ENCODE measurements around the gene TRIM33.
"Not testable (repeated sequence)": the region's sequence is repeated elsewhere in the genome, so short reads cannot be mapped to it uniquely, and the experiment has no call there.

The TRIM33 gene

DNA sequence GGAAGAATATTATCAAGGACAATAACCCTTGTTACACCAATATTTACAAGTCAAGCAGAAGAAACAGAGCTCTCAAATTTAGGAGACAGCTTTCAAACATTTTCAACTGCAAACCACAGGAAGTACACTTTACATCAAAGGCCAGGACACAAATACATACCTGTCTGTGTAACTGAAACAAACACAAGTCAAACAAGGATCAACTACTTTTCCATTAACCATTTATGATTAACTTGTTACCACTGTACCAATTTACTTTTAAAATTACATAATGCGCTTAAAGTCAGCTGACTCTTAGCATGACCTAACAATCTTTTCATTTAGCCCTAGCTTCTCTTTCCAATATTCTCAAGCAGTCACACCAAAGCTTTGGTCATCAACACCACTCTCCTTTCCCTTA lies 43.5 kb downstream of the TRIM33 start:
- Mint-ChIP-seq H3K36me3 (ENCODE audit: low read depth) (peaks cover 50% of the 10 kb centered on the region), H3K9me3 (no peaks in the 10 kb centered on the region), H3K27ac (peak overlapping the region; percentile 72), H3K4me1 (ENCODE audit: low read depth) (peaks cover 59% of the 10 kb centered on the region), H3K27me3 (no peaks in the 10 kb centered on the region), H3K4me3 (no peak overlapping the region)
- no peak for DNase-seq

DNA sequence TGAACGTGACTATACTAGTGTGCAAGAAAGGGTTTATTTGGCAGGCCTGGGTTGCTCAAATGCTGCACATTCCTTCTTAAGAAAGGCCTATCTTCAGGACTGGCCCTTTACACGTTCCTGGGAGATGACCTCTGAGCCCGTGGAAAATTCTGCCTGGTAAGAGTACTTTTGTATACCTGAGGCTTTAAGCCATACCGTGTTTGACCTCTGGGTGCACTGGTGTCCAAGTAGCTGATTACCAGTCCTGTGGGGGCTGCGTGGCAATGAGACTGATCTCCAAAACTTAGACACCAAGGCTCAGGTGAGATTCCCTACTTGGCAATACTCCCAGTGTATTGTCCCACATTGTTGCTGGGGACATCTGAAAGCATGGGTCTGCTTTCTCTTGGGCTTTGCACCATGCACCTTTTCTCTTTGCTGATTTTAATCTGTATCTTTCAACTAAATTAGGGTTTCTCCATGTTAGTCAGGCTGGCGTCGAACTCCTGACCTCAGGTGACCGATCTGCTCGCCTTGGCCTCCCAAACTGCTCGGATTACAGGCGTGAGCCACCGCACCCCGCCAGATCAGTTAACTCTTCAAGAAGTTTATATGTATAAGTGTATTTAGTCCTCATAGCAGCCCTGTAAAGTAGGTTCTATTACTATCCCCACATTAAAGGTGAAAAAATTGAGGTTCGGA lies 44.5 kb downstream of the TRIM33 start:
- H3K27ac Mint-ChIP-seq = peak overlapping the region; percentile 72
- peaks cover 57% of the 10 kb centered on the region for H3K4me1 Mint-ChIP-seq (ENCODE audit: low read depth)
- peaks cover 56% of the 10 kb centered on the region for H3K36me3 Mint-ChIP-seq (ENCODE audit: low read depth)
- no peaks in the 10 kb centered on the region for H3K9me3 Mint-ChIP-seq
- H3K27me3 Mint-ChIP-seq = no peaks in the 10 kb centered on the region
- DNase-seq = no peak
- H3K4me3 Mint-ChIP-seq = no peak overlapping the region

DNA sequence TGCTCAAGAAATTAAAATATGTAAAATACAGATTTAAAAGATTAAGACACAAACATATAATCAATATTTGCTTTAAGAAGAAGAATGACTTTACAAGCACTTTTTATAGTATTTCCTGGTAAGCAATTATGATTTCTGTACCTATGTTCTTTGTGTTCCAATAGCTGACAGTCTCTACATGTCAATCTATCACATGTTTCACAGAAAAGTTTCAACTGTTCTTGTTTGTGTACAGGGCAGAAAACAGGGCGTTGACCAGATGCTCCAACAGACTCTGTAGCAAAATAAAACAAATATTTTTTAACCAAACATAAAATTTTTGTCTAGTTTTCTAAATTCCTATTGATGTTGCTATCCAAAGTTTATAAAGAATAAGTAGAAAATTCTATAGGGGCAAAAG lies 48.0 kb downstream of the TRIM33 start:
- peaks cover 72% of the 10 kb centered on the region for H3K36me3 Mint-ChIP-seq (ENCODE audit: low read depth)

DNA sequence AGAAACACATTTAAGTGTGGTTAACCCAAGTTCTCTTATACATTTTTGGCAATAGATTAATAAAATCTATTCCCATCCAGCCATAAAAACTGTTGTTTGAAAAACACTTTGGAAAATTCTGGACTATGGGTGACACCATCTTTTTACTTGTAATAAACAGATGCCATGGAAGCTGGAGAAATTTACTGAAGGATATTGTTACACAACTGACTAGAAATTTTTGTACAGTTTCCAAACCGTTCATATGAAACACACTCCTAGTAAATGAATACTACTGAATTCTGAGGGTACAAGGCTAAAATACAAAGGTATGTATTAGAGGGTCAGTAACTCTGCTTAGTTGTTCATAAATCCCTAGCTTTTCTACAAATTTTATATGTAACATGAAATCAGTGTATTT lies 48.7 kb downstream of the TRIM33 start:
- H3K9me3 Mint-ChIP-seq = no peaks in the 10 kb centered on the region
- no peak overlapping the region for H3K27ac Mint-ChIP-seq
- H3K4me1 Mint-ChIP-seq (ENCODE audit: low read depth) = peaks cover 43% of the 10 kb centered on the region
- H3K4me3 Mint-ChIP-seq = no peak overlapping the region
- peaks cover 79% of the 10 kb centered on the region for H3K36me3 Mint-ChIP-seq (ENCODE audit: low read depth)
- DNase-seq = no peak
- no peaks in the 10 kb centered on the region for H3K27me3 Mint-ChIP-seq

More for the DNA sequence above, 48.0 kb downstream of the TRIM33 start:
- H3K4me3 Mint-ChIP-seq = no peak overlapping the region
- DNase-seq = no peak
- no peaks in the 10 kb centered on the region for H3K27me3 Mint-ChIP-seq
- peaks cover 48% of the 10 kb centered on the region for H3K4me1 Mint-ChIP-seq (ENCODE audit: low read depth)
- H3K9me3 Mint-ChIP-seq = no peaks in the 10 kb centered on the region
- H3K27ac Mint-ChIP-seq = no peak overlapping the region

DNA sequence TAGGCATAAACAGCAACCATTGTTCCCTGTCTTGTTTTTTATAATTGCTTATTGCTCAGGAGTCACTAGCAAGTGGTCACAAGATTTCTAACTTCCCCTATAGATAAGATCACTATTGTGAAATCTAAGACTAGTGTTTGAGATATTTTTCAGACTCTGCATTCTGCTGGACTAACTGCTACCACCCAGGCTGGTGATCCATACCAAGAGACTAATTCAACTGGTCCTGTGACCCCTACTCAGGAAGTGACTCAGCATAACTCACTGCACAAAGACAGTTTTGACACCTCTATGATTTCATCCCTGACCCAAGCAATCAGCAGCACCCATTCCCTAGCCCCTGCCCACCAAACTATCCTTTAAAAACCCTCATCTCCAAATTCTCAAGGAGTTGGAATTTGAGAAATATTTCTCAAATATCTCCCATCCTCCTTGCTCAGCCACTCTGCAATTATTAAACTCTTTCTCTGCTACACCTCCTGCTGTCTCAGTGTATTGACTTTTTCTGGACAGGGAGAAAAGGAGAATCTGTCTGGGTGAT lies 52.7 kb downstream of the TRIM33 start:
- Mint-ChIP-seq H3K27me3 (no peaks in the 10 kb centered on the region), H3K27ac (peak overlapping the region; percentile 78), H3K4me3 (no peak overlapping the region), H3K9me3 (no peaks in the 10 kb centered on the region), H3K4me1 (ENCODE audit: low read depth) (peaks cover 30% of the 10 kb centered on the region), H3K36me3 (ENCODE audit: low read depth) (peaks cover 94% of the 10 kb centered on the region)
- DNase-seq = no peak

DNA sequence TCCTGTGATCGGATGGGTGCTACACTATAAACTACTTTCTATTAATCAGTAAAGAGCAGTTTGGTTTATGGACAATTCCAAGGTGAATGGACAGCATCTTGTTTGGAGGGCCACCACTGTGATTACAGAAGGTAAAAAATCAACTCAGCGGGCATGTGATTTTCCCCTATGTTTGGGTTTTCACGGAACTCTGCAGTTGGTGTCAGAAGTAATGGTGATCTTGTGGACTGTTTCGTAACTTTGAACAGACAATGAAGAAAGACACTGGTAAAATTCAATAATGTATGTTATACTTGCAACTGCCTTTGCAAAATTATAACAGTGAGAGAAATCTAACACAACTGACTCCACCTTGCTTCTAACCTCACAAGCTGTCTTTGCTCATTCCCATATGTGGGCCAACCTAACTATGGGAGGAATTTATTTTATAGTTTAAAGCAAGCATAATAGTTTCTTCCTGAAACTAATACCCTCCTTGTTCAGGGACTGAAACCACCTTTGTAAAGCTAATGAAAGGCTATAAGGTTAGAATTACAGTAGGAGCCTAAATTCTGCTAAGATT lies 53.2 kb downstream of the TRIM33 start:
- H3K4me3 Mint-ChIP-seq = no peak overlapping the region
- no peaks in the 10 kb centered on the region for H3K9me3 Mint-ChIP-seq
- H3K27ac Mint-ChIP-seq = peak overlapping the region; percentile 78
- H3K27me3 Mint-ChIP-seq = no peaks in the 10 kb centered on the region
- peaks cover 94% of the 10 kb centered on the region for H3K36me3 Mint-ChIP-seq (ENCODE audit: low read depth)
- DNase-seq = no peak
- H3K4me1 Mint-ChIP-seq (ENCODE audit: low read depth) = peaks cover 30% of the 10 kb centered on the region

DNA sequence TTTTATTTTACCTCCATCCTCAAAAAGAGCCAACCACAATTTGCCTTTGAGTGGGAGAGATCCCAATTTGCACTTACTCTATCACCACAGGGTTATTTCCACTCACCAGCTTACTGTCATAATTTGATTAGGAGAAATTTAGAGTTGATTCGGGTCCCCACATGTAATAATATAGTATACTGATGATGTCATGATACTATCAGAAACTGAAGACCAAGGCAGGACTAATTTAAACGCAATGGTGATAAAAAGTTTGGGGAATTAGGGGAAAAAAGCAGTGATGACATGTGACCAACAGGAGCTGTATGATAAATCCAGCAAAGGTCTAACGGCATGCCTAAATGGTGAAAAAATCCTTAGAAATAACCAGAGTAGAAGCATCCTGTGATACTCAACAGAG lies 54.4 kb downstream of the TRIM33 start:
- H3K27me3 Mint-ChIP-seq = no peaks in the 10 kb centered on the region
- no peak overlapping the region for H3K4me3 Mint-ChIP-seq
- H3K36me3 Mint-ChIP-seq (ENCODE audit: low read depth) = peaks cover 91% of the 10 kb centered on the region
- no peak for DNase-seq
- no peak overlapping the region for H3K27ac Mint-ChIP-seq
- peaks cover 30% of the 10 kb centered on the region for H3K4me1 Mint-ChIP-seq (ENCODE audit: low read depth)
- no peaks in the 10 kb centered on the region for H3K9me3 Mint-ChIP-seq

DNA sequence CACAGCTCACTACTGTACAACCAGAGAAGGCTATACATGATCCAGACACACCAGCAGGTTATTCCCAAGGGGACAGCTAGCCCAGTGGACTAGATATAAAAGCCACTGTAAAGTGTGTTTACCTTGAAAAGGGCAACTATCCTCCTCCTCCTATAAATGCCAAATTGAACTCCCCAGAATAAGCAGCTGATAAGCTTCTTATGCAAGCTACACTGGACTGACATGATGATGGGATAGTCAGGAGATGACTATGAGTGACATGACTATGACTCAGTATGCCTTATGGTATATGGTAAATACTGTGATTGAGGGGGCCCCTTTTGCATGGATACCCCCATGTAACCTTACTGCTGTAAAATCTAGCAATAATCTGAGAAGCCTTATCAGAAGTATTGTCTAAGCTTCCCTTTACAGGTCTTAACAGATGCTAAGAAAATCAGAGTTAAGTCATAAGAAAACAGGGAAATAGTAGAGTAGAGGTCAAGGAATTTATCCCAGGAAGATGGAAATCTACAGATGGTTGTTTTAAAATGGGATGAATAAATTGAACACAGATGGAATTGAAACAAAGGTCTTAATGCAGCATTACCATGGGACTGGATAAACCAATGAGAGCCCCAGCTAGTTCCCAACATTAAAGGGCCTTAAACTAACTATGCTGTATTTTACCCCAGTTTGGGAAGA lies 55.8 kb downstream of the TRIM33 start:
- peak overlapping the region; percentile 26 for H3K27ac Mint-ChIP-seq
- H3K4me3 Mint-ChIP-seq = no peak overlapping the region
- no peak for DNase-seq
- H3K4me1 Mint-ChIP-seq (ENCODE audit: low read depth) = peaks cover 30% of the 10 kb centered on the region
- H3K27me3 Mint-ChIP-seq = no peaks in the 10 kb centered on the region
- H3K9me3 Mint-ChIP-seq = no peaks in the 10 kb centered on the region
- H3K36me3 Mint-ChIP-seq (ENCODE audit: low read depth) = peaks cover 80% of the 10 kb centered on the region

DNA sequence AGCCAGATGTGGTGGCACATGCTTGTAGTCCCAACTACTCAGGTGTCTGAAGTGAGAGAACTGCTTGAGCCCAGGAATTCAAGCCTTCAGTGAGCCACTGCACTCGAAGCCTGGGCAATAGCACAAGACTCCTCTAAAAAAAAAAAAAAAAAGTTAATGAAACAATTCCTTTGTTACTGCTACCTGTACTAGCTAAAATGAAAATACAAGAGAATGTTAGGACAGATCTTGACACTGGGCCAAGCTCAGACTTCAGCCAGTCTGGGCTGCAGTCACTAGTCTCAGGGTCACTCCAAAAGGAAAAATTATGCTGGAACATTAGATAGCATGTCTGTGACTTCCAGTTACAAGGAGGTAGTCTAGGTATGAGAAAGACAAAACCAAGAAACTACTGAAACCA lies 56.5 kb downstream of the TRIM33 start:
- no peak for DNase-seq
- Mint-ChIP-seq H3K36me3 (ENCODE audit: low read depth) (peaks cover 73% of the 10 kb centered on the region), H3K9me3 (no peaks in the 10 kb centered on the region), H3K27ac (no peak overlapping the region), H3K27me3 (no peaks in the 10 kb centered on the region), H3K4me1 (ENCODE audit: low read depth) (peaks cover 27% of the 10 kb centered on the region), H3K4me3 (no peak overlapping the region)

DNA sequence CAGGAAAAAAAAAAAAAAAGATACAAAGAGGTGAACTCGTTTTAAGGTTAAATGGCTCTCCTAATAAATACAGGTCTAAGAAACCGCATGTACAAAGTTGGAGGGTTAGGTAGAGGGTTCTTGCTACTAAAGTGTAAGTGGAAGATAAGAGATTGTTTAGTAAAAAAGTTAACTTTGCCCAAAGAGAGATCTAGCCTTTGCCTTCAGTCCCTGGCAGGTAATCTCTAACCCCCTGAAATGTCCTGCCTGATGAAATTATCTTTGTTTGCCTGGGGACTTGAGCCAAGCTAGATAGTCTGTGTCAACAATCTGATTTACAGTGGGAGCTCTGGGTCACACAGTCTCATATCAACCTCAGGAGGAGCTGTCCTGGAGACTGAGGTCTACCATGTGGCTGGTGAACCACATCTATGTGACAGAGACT lies 57.6 kb downstream of the TRIM33 start:
- Mint-ChIP-seq H3K4me3 (no peak overlapping the region), H3K36me3 (ENCODE audit: low read depth) (peaks cover 62% of the 10 kb centered on the region), H3K27me3 (no peaks in the 10 kb centered on the region), H3K9me3 (no peaks in the 10 kb centered on the region), H3K27ac (no peak overlapping the region), H3K4me1 (ENCODE audit: low read depth) (peaks cover 19% of the 10 kb centered on the region)
- no peak for DNase-seq

DNA sequence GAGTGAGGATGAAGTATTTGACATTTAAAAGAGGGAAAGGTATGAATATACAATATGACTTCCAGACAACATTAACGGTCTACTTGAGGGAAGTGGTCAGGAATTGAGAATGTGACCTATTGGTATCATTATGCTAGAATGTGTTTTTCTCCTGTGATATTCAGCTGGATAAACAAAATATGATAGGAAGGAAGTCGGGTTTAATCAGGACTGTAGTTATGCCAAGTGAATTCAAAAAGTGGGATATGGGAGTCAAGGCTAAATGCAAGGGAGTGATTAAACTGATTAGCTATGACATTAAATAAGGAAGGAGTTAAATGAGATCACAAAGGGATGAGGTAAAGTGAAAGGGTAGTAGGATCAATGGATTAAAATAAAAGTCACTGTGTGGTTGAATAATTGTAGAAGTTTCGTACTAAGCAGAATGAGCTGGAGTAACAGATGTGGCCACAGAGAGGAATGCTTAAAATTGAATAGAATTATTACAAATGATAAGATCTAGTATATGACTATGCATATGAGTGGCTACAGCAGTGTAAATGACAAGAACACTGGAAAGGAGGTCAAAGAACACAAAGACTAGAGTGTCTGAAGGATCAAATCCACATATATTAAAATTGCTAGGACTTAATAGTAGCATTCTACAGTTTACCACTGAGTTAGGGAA lies 62.5 kb downstream of the TRIM33 start:
- Mint-ChIP-seq H3K4me3 (no peak overlapping the region), H3K9me3 (no peaks in the 10 kb centered on the region), H3K27ac (no peak overlapping the region), H3K36me3 (ENCODE audit: low read depth) (peaks cover 38% of the 10 kb centered on the region), H3K27me3 (no peaks in the 10 kb centered on the region), H3K4me1 (ENCODE audit: low read depth) (peaks cover 16% of the 10 kb centered on the region)
- DNase-seq = no peak

DNA sequence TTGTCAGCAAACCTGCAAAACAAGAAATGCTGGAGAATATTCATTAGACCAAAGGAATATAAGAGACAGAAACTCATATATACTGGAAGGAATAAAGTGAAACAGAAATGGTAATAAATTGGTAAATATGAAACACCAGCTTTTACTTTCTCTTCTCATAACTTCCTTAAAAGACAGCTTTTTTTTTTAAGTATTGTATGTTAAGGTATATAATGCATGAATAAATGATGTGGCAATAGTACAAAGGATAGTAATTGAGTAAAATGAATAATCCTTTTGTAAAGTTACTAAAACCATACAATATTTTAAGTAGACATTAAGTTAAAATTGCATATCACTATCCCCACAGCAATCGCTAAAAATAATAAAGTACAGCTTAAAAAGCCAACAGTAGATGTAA lies 64.8 kb downstream of the TRIM33 start:
- no peaks in the 10 kb centered on the region for H3K27me3 Mint-ChIP-seq
- H3K9me3 Mint-ChIP-seq = no peaks in the 10 kb centered on the region
- no peak for DNase-seq
- H3K4me1 Mint-ChIP-seq (ENCODE audit: low read depth) = peaks cover 16% of the 10 kb centered on the region
- H3K4me3 Mint-ChIP-seq = no peak overlapping the region
- H3K36me3 Mint-ChIP-seq (ENCODE audit: low read depth) = peaks cover 40% of the 10 kb centered on the region
- no peak overlapping the region for H3K27ac Mint-ChIP-seq

DNA sequence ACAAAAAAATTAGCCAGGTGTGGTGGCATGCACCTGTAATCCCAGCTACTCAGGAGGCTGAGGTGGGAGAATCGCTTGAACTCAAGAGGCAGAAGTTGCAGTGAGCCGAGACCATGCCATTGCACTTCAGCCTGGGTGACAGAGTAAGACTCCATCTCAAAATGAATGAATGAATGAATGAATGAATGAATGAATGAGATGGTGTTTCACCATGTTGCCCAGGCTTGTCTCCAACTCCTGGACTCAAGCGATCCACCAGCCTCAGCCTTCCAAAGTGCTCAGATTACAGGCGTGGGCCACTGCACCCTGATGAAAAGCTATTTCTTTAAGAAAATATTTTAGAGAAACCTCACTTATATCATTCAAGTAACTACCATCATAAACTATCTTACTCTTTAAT lies 67.8 kb downstream of the TRIM33 start:
- H3K9me3 Mint-ChIP-seq, H3K4me3 Mint-ChIP-seq, H3K27me3 Mint-ChIP-seq, DNase-seq, H3K27ac Mint-ChIP-seq: not testable (repeated sequence)
- peaks cover 31% of the 10 kb centered on the region for H3K4me1 Mint-ChIP-seq (ENCODE audit: low read depth)
- peaks cover 66% of the 10 kb centered on the region for H3K36me3 Mint-ChIP-seq (ENCODE audit: low read depth)

DNA sequence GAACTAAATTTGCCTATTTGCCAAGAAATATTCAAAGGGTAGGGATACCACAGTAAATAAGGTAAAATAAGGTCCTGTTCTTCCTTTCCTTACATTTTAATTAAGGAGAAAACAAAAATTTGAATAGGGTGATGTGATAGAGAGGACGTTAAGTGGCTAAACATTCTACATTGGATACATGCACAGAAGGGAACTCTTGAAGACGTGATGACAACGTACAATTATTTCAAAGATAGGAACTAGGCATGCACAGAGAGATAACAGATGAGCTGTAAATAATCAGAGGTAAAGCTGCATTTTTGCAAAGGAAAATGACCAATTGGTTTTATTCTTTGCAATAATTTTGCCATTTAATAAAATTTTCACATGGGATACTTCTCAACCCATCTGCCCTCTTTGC lies 69.7 kb downstream of the TRIM33 start:
- no peak overlapping the region for H3K27ac Mint-ChIP-seq
- H3K4me3 Mint-ChIP-seq = no peak overlapping the region
- no peak for DNase-seq

More for the DNA sequence above, 69.7 kb downstream of the TRIM33 start:
- Mint-ChIP-seq H3K27me3 (no peaks in the 10 kb centered on the region), H3K9me3 (no peaks in the 10 kb centered on the region), H3K36me3 (ENCODE audit: low read depth) (peaks cover 66% of the 10 kb centered on the region), H3K4me1 (ENCODE audit: low read depth) (peaks cover 31% of the 10 kb centered on the region)

All from activated T-cell treated with anti-CD3 and anti-CD28 coated beads, Interleukin-2, amount 50 U/mL, for 24 hours (primary cell).